ENCODE measurements around the gene MAD1L1. TPM values are rescaled to one million over a fixed set of nuclear protein-coding genes. Genes with fewer than 3 reads are reported as not detected.
A peak's percentile ranks its signal among the peaks of the same experiment; 100 is the strongest.

MAD1L1 gene
- total RNA-seq, 1 donor from 2014 or later: 58.0 TPM

- peak; percentile 73 for DNase-seq
Observed at GRCh38 chr7:2115760-2116447, 116.8 kb downstream of the MAD1L1 start.

GRCh38 chr7:2114926-2115759 is 117.6 kb downstream of the MAD1L1 start:
- DNase-seq: no peak

GRCh38 chr7:2114052-2114451 is 118.7 kb downstream of the MAD1L1 start:
- no peak for DNase-seq

GRCh38 chr7:2112261-2113198 is 120.2 kb downstream of the MAD1L1 start:
- no peak for DNase-seq

- DNase-seq: no peak
Observed at GRCh38 chr7:2111568-2111967, 121.2 kb downstream of the MAD1L1 start.

GRCh38 chr7:2110610-2111396 is 121.9 kb downstream of the MAD1L1 start:
- no peak for DNase-seq

GRCh38 chr7:2109936-2110609 is 122.7 kb downstream of the MAD1L1 start:
- DNase-seq: peak; percentile 75

GRCh38 chr7:2109251-2109872 is 123.4 kb downstream of the MAD1L1 start:
- no peak for DNase-seq

GRCh38 chr7:2108501-2109250 is 124.1 kb downstream of the MAD1L1 start:
- no peak for DNase-seq

GRCh38 chr7:2108071-2108455 is 124.7 kb downstream of the MAD1L1 start:
- no peak for DNase-seq

- peak; percentile 85 for DNase-seq
Observed at GRCh38 chr7:2107386-2108070, 125.2 kb downstream of the MAD1L1 start.

GRCh38 chr7:2106924-2107323 is 125.8 kb downstream of the MAD1L1 start:
- DNase-seq: peak; percentile 83

GRCh38 chr7:2106440-2106839 is 126.3 kb downstream of the MAD1L1 start:
- peak; percentile 78 for DNase-seq

GRCh38 chr7:2105917-2106316 is 126.8 kb downstream of the MAD1L1 start:
- DNase-seq: no peak

- no peak for DNase-seq
Observed at GRCh38 chr7:2105280-2105679, 127.5 kb downstream of the MAD1L1 start.

- DNase-seq: peak; percentile 37
Observed at GRCh38 chr7:2104716-2105115, 128.0 kb downstream of the MAD1L1 start.

GRCh38 chr7:2104107-2104710 is 128.5 kb downstream of the MAD1L1 start:
- DNase-seq: peak; percentile 89

- no peak for DNase-seq
Observed at GRCh38 chr7:2103071-2103898, 129.5 kb downstream of the MAD1L1 start.
